Keratinocyte (primary cell): ENCODE results near the gene BAIAP2.

Experiments used
- CTCF ChIP-seq, 3 experiments: IDR thresholded peaks in 1 of 3; conservative IDR thresholded peaks in 1 of 3; optimal IDR thresholded peaks in 1 of 3; 2 replicates in 2 of 3; 3 replicates in 1 of 3; pipeline versions ENCODE3 to v1.5.1; 2011; ENCODE audit warnings: low read length in 3 of 3, mild to moderate bottlenecking in 3 of 3, moderate library complexity in 2 of 3, control low read depth in 1 of 3, inconsistent platforms in 1 of 3; ENCODE audit not compliant: insufficient read depth in 2 of 3; ENCODE audit errors: extremely low read depth in 1 of 3
- EZH2 ChIP-seq: IDR thresholded peaks from one replicate; pipeline ENCODE4 v1.6.1; 2012; ENCODE audit warnings: inconsistent platforms, mild to moderate bottlenecking, low read length, moderate library complexity

GRCh38 chr17:80986046-80986445 lies 48.9 kb upstream of the BAIAP2 start:
- no peak for TF ChIP-seq EZH2
- no peak for TF ChIP-seq CTCF (optimal IDR thresholded peaks at IDR 0.05 in 1 of 3, IDR thresholded peaks at IDR 0.05 in 1 of 3, conservative IDR thresholded peaks at IDR 0.05 in 1 of 3; ENCODE audit: extremely low read depth in 1 of 3, insufficient read depth in 2 of 3, low read length in 3 of 3)
